Measurements from ENCODE around the gene MAPKAP1. TPM values are rescaled to one million over a fixed set of nuclear protein-coding genes. Genes with fewer than 3 reads are reported as not detected.

Gene MAPKAP1
- total RNA-seq, 2 donors from 2014 or later = 75.3 to 91.6 TPM

GRCh38 chr9:125548141-125548540 lies 158.9 kb downstream of the MAPKAP1 start:
- Mint-ChIP-seq H3K9me3 (no peaks in the 10 kb centered on the region), H3K4me1 (peaks cover 22% of the 10 kb centered on the region), H3K36me3 (ENCODE audit: low read depth) (peaks cover 6% of the 10 kb centered on the region), H3K27me3 (ENCODE audit: insufficient read depth) (no peaks in the 10 kb centered on the region), H3K27ac (no peak overlapping the region), H3K4me3 (no peak overlapping the region)
- WGBS, 2 experiments (ENCODE audit: insufficient coverage in 1 of 2, insufficient read length in 1 of 2) = 92% methylated on average over 2 to 4 of the region's 5 CpGs
- Histone ChIP-seq H3K27me3 (ENCODE audit: control insufficient read depth, insufficient read depth, low read length, poor library complexity, severe bottlenecking) (no peaks in the 10 kb centered on the region), H3K27ac (ENCODE audit: low read depth, low read length) (no peak overlapping the region), H3K4me1 (ENCODE audit: control insufficient read depth, insufficient read depth, low read length) (no peaks in the 10 kb centered on the region), H3K4me3 (ENCODE audit: low read length) (no peak overlapping the region), H3K9ac (ENCODE audit: extremely low read depth, low read length, poor library complexity, severe bottlenecking) (no peak overlapping the region), H3K9me3 (ENCODE audit: control insufficient read depth, low read length) (no peaks in the 10 kb centered on the region), H3K36me3 (ENCODE audit: control insufficient read depth, insufficient read depth, low read length) (no peaks in the 10 kb centered on the region)
- TF ChIP-seq CTCF (conservative IDR thresholded peaks at IDR 0.05) = no peak
- no peak for DNase-seq

GRCh38 chr9:125547368-125547767 lies 159.6 kb downstream of the MAPKAP1 start:
- no peaks in the 10 kb centered on the region for H3K27me3 ChIP-seq (ENCODE audit: control insufficient read depth, insufficient read depth, low read length, poor library complexity, severe bottlenecking)
- no peak for DNase-seq
- no peaks in the 10 kb centered on the region for H3K4me1 ChIP-seq (ENCODE audit: control insufficient read depth, insufficient read depth, low read length)
- peak overlapping the region; percentile 82 for H3K27ac ChIP-seq (ENCODE audit: low read depth, low read length)
- H3K4me3 Mint-ChIP-seq = no peak overlapping the region
- no peak overlapping the region for H3K27ac Mint-ChIP-seq
- H3K9ac ChIP-seq (ENCODE audit: extremely low read depth, low read length, poor library complexity, severe bottlenecking) = no peak overlapping the region
- H3K36me3 ChIP-seq (ENCODE audit: control insufficient read depth, insufficient read depth, low read length) = no peaks in the 10 kb centered on the region
- H3K27me3 Mint-ChIP-seq (ENCODE audit: insufficient read depth) = no peaks in the 10 kb centered on the region
- 78 to 86% methylated on average over 6 to 7 of the region's 7 CpGs for WGBS, 2 experiments (ENCODE audit: insufficient coverage in 1 of 2, insufficient read length in 1 of 2)
- peaks cover 22% of the 10 kb centered on the region for H3K4me1 Mint-ChIP-seq
- no peak overlapping the region for H3K4me3 ChIP-seq (ENCODE audit: low read length)
- peaks cover 7% of the 10 kb centered on the region for H3K36me3 Mint-ChIP-seq (ENCODE audit: low read depth)
- no peaks in the 10 kb centered on the region for H3K9me3 Mint-ChIP-seq
- H3K9me3 ChIP-seq (ENCODE audit: control insufficient read depth, low read length) = no peaks in the 10 kb centered on the region
- TF ChIP-seq CTCF (conservative IDR thresholded peaks at IDR 0.05) = no peak

- DNase-seq = no peak
- 96% methylated on average over 13 of the region's 13 CpGs for WGBS, 2 experiments (ENCODE audit: insufficient coverage in 1 of 2, insufficient read length in 1 of 2)
- TF ChIP-seq CTCF (conservative IDR thresholded peaks at IDR 0.05) = no peak
- peaks cover 7% of the 10 kb centered on the region for H3K36me3 ChIP-seq (ENCODE audit: control insufficient read depth, insufficient read depth, low read length)
- Mint-ChIP-seq H3K9me3 (no peaks in the 10 kb centered on the region), H3K36me3 (ENCODE audit: low read depth) (peaks cover 13% of the 10 kb centered on the region), H3K27me3 (ENCODE audit: insufficient read depth) (no peaks in the 10 kb centered on the region), H3K4me1 (peaks cover 17% of the 10 kb centered on the region), H3K27ac (no peak overlapping the region), H3K4me3 (no peak overlapping the region)
- no peak overlapping the region for H3K4me3 ChIP-seq (ENCODE audit: low read length)
- H3K9me3 ChIP-seq (ENCODE audit: control insufficient read depth, low read length) = no peaks in the 10 kb centered on the region
- no peaks in the 10 kb centered on the region for H3K4me1 ChIP-seq (ENCODE audit: control insufficient read depth, insufficient read depth, low read length)
- no peaks in the 10 kb centered on the region for H3K27me3 ChIP-seq (ENCODE audit: control insufficient read depth, insufficient read depth, low read length, poor library complexity, severe bottlenecking)
- no peak overlapping the region for H3K9ac ChIP-seq (ENCODE audit: extremely low read depth, low read length, poor library complexity, severe bottlenecking)
- no peak overlapping the region for H3K27ac ChIP-seq (ENCODE audit: low read depth, low read length)
Measured at GRCh38 chr9:125545845-125546244, 161.2 kb downstream of the MAPKAP1 start.
